Lower lobe of right lung (tissue), 2 donors: ENCODE results near the gene GNG7. TPM values are rescaled to one million over a fixed set of nuclear protein-coding genes. Genes with fewer than 3 reads are reported as not detected.
"Not testable (repeated sequence)": the region's sequence is repeated elsewhere in the genome, so short reads cannot be mapped to it uniquely, and the experiment has no call there.

Source experiments
- ATAC-seq, 2 donors: fragments of 200-7000 bp; cut with Tn5 transposase; one replicate each; pipeline ENCODE4 v1.9.1; 2020 to 2022; ENCODE audit warnings: mild to moderate bottlenecking in 2 of 2, moderate library complexity in 2 of 2
- DNase-seq: peaks from one replicate; pipeline ENCODE4 v3.0.0-alpha.2; 2020
- H3K27ac ChIP-seq: fragments of 200-600 bp; one replicate; pipeline ENCODE4 v1.8.0; 2022
- H3K27me3 ChIP-seq: fragments of 200-600 bp; one replicate; pipeline ENCODE4 v1.8.0; 2022; ENCODE audit warnings: low read depth
- H3K36me3 ChIP-seq: fragments of 200-600 bp; one replicate; pipeline ENCODE4 v1.8.0; 2022; ENCODE audit warnings: mild to moderate bottlenecking
- H3K4me1 ChIP-seq: fragments of 200-600 bp; one replicate; pipeline ENCODE4 v1.8.0; 2022
- H3K4me3 ChIP-seq: fragments of 200-600 bp; one replicate; pipeline ENCODE4 v1.8.0; 2022; ENCODE audit warnings: mild to moderate bottlenecking
- H3K9me3 ChIP-seq: fragments of 200-600 bp; one replicate; pipeline ENCODE4 v1.8.0; 2022
- CTCF ChIP-seq: fragments of 200-600 bp; IDR thresholded peaks from one replicate; pipeline ENCODE4 v1.8.0; 2022; ENCODE audit warnings: antibody characterized with exemption, mild to moderate bottlenecking
- intact Hi-C: fragments of 100-400 bp; cut with DNase I; formaldehyde crosslinking; loops from one replicate; pipeline ENCODE4 v1.11.0; 2022
- total RNA-seq: library from RNA; stranded (reverse); fragmentation: NEBNext Ultra II Directional; extraction: Animal tissue kit (Norgen Biotek cat#: 25700); gene quantifications from one replicate; pipeline ENCODE4 v1.2.1, GENCODE V29; 2021
- donor health status: DM: no; HTN: yes; CAD: no; lungs with severe emphysema.

Gene GNG7
- total RNA-seq, 1 donor from 2014 or later = 6.2 TPM

GRCh38 chr19:2680808-2681207, 21.7 kb downstream of the GNG7 start:
- H3K27ac ChIP-seq = no peak overlapping the region

GRCh38 chr19:2679439-2679838, 23.1 kb downstream of the GNG7 start:
- ATAC-seq = no peak
- H3K36me3 ChIP-seq = no peaks in the 10 kb centered on the region
- H3K4me3 ChIP-seq = no peak overlapping the region
- H3K9me3 ChIP-seq = no peaks in the 10 kb centered on the region
- no peak overlapping the region for H3K27ac ChIP-seq
- no peak for TF ChIP-seq CTCF
- intact Hi-C loops = no loop called here
- peaks cover 5% of the 10 kb centered on the region for H3K4me1 ChIP-seq
- DNase-seq = no peak
- H3K27me3 ChIP-seq = no peaks in the 10 kb centered on the region

More at GRCh38 chr19:2680808-2681207, 21.7 kb downstream of the GNG7 start:
- no peak for ATAC-seq
- H3K4me1 ChIP-seq = no peaks in the 10 kb centered on the region
- H3K27me3 ChIP-seq = no peaks in the 10 kb centered on the region
- DNase-seq = no peak
- no peak overlapping the region for H3K4me3 ChIP-seq
- no peaks in the 10 kb centered on the region for H3K9me3 ChIP-seq
- TF ChIP-seq CTCF = no peak
- no peaks in the 10 kb centered on the region for H3K36me3 ChIP-seq
- intact Hi-C loops = no loop called here

- intact Hi-C loops, DNase-seq, H3K4me3 ChIP-seq, H3K36me3 ChIP-seq, H3K27me3 ChIP-seq, H3K27ac ChIP-seq, H3K9me3 ChIP-seq, H3K4me1 ChIP-seq, ATAC-seq: not testable (repeated sequence)
These were observed 23.5 kb downstream of the GNG7 start for GRCh38 chr19:2678948-2679347.

GRCh38 chr19:2678044-2678671, 24.3 kb downstream of the GNG7 start:
- no peaks in the 10 kb centered on the region for H3K27me3 ChIP-seq
- no peaks in the 10 kb centered on the region for H3K9me3 ChIP-seq
- H3K36me3 ChIP-seq = no peaks in the 10 kb centered on the region
- no peak overlapping the region for H3K4me3 ChIP-seq
- H3K4me1 ChIP-seq = peaks cover 5% of the 10 kb centered on the region
- no peak overlapping the region for H3K27ac ChIP-seq
- no peak for TF ChIP-seq CTCF
- no peak for DNase-seq
- intact Hi-C loops = no loop called here
- ATAC-seq = peak; percentile 46 to 82

- TF ChIP-seq CTCF = no peak
- Histone ChIP-seq H3K27me3 (no peaks in the 10 kb centered on the region), H3K27ac (no peak overlapping the region), H3K36me3 (no peaks in the 10 kb centered on the region), H3K9me3 (no peaks in the 10 kb centered on the region), H3K4me1 (peaks cover 5% of the 10 kb centered on the region), H3K4me3 (no peak overlapping the region)
- DNase-seq (no peak), ATAC-seq (no peak)
- intact Hi-C loops = no loop called here
These were observed 25.7 kb downstream of the GNG7 start for GRCh38 chr19:2676823-2677222.

GRCh38 chr19:2675892-2676291, 26.6 kb downstream of the GNG7 start:
- Histone ChIP-seq H3K9me3 (no peaks in the 10 kb centered on the region), H3K4me3 (no peak overlapping the region), H3K27ac (no peak overlapping the region), H3K27me3 (no peaks in the 10 kb centered on the region), H3K36me3 (no peaks in the 10 kb centered on the region), H3K4me1 (peaks cover 5% of the 10 kb centered on the region)
- DNase-seq (no peak), ATAC-seq (no peak)
- no peak for TF ChIP-seq CTCF
- intact Hi-C loops = no loop called here
